Ureter (tissue), 1 donor: ENCODE results near the gene SACM1L. TPM values are rescaled to one million over a fixed set of nuclear protein-coding genes. Genes with fewer than 3 reads are reported as not detected.

Experiments used
- DNase-seq: peaks from one replicate; pipeline ENCODE4 v3.0.0-alpha.2; 2020; ENCODE audit warnings: low spot score
- total RNA-seq: library from RNA; stranded (reverse); gene quantifications from one replicate; pipeline ENCODE4 v1.2.4, GENCODE V29; 2023
- donor health status: DM: yes; HTN: yes; CAD: no.

Gene SACM1L
- total RNA-seq, 1 donor from 2014 or later, result 62.5 TPM

DNA sequence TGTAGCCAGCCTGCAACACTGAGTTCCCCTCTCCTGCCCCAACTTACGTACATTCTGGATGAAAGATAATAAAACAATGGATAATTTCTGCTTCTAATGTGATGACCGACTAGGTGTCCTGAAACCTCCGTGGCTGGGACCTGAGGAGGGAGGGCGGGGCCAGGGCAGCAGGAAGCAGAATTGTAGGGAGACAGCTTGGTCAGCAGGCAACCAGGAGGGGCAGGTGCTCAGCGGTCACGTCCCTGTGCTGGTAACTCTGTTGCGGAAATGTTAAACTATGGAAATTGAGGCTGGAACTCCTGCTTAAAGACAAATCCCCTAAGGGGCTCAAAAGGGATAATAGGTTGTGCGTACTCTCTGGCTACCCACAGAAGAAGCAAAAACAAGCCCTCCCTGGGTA, 76.8 kb downstream of the SACM1L start:
- no peak for DNase-seq

DNA sequence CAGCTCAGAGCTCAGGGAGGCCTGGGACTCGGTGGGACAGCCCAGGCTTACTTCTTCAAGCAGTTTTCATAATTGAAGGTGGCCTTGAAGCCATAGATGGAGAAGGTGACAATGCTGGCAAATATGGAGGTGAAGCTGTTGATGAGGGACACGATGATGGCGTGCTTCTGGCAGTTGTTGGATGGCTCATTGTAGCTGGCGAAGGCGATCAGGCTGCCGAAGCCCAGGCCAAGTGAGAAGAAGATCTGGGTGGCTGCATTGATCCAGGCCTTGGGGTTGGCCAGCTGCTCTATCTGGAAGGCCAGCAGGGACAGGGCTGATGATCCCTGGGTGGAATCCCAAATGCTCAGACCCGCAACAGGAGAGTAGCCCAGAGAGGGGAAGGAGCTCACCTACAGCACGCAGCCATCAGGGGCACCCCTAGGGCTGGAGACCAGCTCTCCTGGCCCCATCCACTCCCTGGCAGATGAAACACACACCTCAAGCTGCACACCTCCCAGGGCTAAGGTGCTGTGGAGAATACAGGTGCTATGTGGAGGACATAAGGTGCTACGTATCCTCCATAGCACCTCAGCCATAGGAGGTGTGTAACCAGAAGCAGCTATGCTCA, 82.1 kb downstream of the SACM1L start:
- no peak for DNase-seq

DNA sequence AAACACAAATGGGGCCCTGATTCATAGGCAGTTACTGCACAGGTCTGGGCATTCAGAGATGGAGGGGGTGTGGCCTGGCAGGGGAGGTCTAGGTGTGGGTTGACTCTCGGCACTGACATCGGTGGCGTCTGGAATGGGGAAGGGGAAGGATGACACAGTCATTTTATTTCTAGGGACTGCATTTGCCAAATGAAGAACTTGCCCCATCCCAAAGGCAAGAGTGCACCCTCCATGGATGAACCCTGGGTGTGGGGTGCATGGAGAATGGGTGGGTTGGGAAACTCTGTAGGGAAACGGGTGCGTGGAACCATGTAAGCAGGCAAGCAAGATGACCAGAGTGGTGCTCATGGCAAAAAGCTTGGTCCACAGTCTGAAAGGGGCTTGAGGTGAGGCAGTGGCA, 82.6 kb downstream of the SACM1L start:
- DNase-seq, result no peak

DNA sequence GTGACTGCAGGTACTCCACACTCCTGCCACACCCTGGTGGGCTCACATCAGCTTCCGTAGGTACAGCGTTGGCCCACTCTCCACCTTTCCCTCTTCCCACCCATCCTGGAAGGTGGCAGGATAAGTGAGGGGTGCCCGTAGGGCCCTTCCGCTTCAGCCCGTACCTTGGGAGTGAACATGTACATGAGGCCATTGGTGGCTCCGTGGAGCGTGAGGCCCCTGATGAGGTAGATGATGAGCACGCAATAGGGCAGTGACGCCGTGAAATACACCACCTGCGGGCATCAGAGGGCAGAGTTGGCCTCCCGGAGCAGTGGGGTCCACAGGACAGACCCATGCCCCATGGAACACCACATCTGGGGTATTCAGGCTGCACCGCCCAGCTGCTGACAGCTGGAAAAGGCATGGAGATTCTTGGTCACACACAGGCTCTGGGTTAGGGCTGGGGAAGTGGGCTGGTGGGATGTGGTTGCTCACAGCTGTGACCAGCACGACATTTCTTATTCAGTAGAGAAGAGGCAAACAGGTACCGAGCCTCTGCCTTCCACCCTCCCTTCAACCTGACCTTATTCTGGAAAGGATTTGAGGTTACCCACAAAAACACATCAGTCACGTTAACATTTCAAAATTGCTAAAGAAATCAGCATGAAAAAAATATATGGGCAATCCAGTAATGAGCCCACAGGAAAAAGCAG, 83.3 kb downstream of the SACM1L start:
- no peak for DNase-seq

DNA sequence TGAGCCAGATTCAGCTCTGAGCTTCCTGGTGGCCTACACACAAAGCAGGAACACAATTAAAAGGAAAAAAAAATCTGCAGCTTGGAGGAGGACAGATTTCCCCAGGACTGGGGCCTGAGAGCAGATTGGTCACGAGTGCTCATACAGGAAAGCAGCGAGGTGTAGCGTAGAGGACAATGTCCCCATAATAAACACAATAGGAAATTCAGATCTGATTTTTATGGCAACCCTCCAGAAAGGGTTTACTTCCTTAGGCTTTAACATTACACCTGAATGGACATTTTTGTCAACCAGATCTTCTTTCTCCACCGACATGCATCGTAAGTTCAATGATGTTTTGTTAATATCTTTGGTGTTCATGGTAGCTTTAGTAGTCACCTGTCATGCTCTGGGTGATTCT, 83.9 kb downstream of the SACM1L start:
- no peak for DNase-seq

DNA sequence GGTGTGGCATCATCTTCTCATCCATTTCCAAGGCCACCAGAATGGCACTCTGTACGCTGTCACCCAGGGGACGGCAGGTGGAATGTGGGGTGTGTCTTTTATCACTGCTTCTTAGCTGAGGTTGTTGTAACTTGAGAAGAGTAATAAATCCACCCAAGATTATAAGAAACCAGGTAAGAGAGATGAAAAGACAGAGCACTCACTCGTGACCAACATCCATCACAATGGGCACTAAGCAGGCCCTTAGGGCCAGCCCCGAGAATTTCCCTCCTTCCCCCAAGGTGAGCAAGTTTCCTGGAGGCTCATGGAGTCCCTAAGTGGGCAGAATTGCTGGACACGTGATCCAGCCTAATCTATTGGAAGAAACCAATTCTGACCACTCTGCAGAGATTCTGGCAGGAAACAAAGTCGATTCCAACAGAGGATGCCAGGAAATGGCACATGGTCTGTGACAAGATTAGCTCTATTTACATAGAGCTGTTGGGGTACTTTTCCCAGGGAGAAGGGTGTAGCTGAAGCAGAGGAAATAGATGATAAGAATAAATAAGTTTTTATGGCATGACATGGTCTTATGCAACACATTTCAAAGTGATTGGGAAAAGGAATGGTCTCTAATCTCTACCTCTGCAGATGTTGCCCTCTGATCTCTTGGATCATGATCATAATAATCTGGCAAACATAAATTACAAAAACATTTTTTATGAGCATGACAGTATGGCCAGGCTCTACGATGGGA, 84.7 kb downstream of the SACM1L start:
- no peak for DNase-seq

DNA sequence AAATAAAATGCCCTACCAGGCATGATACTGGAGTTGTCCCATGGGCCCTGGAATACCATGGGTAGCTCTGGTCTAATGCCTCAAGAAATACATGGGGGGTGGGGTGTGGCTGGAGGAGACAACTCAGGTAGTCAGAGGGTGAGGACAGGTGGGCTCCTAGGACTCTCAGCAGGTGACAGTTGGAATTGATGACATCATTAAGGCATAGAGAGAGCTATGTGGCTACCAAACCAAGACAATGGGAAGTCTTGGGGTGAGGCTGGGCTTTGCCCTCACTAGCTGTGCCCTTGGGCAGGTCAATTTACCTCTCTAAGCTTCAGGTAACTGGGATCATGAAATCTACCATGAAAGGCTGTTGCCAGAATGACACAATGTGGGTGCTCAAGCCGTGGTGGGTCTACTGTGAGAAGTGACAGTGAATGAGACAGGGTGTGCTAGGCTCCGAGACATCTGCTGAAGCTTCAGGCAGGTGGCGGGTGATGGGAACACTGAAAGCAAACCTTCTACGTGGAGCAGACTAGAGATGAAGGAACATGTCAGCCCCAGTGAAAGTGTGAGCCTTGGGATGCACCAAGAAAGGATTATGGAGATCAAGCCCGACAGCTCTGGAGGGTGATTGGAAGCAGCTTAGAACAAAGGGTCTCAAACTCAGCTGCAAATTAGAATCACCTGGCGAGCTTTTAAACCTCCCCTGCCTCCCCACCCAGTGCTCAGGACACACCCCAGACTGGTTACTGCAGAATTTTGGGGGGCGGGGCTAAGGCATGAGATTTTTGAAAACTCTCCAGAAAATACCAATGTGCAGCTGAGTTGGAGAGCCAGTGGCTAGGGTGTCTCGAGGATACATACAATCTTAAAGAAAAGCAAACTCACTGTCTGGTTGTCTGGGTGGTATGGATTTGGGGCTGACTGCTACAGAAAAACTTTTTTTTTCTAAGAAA, 85.7 kb downstream of the SACM1L start:
- no peak for DNase-seq

DNA sequence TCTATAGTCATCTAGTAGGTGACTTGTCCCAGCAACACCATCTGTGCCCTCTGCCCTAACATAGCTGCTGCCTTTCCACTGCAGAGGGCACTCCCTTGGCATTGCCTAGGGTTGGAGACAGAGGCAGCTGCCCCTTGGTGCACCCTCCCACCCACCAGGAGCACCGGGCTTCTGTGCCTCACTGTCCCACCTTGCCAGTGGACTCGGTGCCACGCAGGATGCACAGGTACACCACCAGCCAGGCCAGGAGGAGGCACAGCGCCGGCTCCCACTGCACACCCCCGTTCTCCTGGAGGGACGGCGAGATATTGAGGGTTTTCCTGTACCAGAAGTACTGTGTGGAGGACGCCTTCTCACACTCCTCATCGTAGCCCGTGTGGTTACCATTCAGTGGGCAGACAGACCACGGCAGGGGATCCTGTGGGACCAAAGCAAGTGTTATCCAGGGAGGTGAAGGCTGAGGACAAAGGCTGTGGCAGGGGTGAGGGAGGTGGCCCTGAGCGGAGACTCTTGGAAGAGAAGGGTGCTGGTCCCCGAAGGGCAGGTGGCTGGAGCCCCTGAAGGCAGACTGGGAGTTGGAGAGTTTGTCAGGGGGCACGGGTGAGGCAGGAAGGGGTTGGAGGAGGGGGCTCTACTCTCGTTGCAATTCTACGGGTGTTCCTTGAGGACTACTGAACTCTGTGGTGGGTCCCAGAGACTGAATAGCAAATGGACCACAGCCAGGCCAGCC, 86.5 kb downstream of the SACM1L start:
- DNase-seq, result no peak

DNA sequence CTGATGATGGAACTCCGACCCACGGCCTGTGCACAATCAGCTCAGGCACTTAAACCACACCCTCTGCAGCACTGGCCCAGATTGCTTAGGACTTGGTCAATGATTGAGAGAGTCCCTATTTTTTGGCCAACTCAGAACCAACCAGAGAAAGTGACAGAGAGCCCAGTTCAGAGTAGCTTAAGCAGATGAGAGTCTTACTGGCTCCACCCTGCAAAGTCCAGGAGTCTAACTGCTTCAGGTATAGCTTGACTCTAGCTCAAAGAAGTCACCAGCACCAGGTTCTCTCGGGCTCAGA, 87.1 kb downstream of the SACM1L start:
- DNase-seq, result no peak

DNA sequence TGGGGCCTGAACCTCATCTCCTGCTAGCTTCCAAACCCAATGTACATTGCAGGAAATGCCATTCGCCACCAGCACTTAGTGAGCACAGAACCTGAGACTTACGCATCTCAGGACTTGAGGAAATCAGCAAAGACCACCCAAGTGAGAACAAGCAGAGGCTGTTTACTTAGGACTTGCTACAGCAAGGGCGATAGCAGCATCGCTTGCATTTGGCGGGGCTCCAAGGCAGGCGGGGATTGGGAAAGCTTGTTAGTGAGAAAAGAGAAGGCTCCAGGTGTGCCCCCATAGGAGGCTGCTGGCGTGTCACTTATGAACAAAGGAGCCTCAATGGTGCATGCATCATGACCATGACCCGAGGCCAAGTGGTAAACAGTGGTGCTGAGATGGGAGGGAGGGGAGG, 87.4 kb downstream of the SACM1L start:
- DNase-seq, result no peak

DNA sequence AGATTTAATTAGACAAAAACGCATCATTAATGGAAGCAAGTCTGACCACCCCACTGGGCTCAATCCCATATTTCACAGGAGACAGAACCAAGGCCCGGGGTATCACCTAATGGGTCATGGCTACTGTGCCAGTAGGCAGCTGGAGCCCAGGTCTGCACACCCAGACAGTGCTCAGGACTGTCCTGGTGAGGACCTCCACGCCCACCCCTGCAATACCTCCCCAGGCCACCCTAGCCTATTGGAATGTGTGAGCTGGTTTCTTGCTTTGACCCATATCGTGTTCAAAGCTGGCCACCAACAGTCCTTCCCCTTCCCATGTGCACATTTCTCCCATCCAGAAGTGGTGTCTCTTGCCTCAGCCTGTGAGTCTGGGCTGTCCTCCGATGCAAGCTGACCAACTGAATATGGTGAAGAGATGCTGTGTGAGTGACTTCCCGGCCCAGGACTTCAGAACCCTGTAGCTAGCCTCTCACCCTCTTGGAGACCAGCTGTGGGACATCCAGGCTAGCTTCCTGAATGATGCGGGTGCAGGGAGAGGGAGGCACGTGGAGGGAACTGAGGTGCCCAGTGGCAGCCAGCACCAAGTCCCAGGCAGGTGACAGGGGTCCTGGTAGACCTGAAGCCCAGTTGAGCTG, 88.0 kb downstream of the SACM1L start:
- no peak for DNase-seq

DNA sequence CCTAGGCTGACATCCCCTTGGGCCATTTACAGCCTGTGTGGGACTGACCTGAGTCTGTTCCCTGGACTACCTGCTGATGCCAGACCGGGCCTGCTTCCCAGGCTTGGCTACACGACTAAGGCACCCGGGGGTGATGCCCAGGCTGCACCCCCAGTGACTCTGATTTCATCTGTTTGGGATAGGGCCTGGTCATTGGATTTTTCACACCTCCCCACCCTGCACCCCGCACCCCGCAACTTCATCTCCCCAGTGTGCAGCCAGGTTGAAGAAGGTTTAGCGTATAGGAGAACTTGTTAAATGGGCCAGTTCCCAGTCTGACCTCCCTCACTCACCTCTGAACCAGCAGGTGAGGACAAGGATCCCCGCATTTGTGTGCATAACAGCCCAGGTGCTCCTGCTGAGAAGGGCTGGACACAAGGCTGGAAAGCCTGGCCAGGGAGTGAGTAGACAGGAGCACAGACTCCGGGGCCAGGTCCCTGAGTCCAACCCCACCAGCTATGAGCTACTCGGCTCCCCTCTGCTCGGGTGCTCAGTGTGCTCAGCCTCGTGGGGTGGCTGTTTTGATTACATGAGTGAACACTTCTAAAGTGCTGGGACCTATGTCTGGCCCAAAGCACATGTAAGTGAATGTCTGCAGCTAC, 88.7 kb downstream of the SACM1L start:
- no peak for DNase-seq

DNA sequence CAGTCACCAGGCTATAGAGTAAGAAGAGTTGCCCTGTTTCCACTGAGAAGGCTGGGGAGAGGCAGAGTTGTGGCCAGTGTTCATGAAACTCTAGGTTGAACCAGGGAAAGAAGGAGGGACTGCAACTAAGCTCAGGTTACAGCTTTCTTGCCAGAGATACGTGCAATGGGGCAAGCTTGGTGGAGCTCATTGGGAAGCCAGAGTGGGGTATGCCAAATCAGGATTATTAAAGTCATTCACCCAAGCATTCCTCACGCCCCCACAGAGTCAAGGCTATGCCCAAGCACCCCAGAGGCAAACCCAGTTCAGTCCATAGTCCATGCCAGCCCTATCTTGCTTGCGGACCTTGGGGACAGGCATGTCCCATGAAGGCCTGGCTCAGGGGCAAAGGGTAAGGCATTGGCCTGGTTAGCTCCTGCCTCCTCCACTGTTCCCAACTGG, 89.6 kb downstream of the SACM1L start:
- no peak for DNase-seq

DNA sequence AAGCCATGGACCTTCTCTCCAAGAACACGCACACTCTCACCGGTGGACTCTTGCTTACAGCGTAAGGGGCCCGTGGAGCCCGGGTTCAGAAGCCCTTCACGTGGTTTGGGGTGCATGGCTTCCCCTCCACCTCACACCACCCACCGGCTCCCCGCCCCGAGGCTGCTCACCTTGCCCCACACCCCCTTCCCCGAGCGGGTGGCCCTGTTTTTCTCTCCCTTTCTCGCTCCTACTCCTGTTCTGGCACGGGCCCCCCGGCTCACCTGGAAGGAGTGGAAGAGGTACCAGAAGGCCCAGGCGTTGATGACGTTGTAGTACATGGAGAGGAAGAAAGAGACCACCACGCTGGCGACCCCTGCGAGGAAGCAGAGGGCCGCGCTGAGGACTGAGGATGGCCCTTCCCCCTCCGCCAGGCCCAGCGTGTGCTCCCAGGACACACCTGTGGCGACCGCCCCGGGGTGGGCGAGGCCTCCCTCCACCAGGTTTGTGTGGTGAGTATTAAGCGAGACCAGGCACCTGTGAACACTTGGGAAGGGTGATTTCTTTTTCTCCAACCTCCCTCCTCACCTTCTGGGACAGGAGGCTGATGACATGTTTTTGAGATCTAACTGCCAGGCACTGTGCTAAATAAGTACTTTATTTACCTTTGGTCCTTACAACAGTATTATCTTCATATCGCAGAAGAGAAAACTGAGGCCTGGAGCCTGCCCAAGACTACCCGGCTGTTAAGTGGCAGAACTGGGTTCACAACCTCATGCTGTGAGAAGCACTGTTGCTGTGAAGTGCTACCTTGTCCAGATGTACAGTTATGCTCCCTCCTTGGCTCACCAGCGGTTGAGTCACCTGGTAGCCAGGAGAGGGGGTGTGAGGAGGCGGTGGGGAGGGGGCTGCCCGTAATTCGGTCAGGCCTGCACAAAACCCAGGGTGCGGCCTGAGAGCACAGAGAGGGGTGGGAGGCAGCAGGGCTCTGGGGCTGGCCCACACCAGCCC, 90.8 kb downstream of the SACM1L start:
- no peak for DNase-seq

DNA sequence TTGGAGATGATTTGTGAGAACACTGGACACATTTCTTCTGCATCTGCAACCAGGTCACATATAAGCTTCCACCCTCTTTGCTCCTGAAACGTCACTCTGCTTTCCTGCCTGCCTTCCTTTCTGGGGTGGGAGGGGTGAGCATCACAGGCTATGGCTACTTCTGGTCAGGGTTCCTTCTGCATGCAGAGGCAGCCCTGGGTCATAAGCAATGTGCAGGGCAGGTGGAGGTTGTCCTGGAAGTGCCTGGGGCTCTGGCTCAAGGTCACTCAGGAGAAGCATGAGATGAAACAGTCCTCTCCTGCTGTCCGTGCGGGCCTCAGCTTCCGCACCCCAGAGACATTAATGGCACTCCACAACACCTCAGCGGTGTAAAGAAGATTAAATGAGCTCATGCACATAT, 92.1 kb downstream of the SACM1L start:
- no peak for DNase-seq

DNA sequence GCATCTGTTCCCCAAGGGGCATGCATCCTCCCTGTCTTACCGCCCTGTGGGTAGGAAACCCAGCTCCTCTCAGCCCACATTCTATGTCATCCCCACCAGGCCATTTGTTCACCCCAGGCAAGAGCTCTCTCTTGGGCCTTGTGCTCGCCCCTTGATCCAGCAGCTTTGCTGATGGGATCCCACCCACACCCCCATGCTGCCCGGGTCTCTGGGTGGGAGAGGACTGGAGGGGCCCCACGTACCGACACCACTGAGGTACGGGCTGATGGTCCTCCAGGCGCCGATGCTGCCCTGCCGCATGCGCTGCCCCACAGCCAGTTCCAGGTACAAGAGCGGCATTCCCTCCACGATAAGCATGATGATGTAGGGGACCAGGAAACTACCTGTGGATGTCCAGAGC, 92.6 kb downstream of the SACM1L start:
- no peak for DNase-seq

DNA sequence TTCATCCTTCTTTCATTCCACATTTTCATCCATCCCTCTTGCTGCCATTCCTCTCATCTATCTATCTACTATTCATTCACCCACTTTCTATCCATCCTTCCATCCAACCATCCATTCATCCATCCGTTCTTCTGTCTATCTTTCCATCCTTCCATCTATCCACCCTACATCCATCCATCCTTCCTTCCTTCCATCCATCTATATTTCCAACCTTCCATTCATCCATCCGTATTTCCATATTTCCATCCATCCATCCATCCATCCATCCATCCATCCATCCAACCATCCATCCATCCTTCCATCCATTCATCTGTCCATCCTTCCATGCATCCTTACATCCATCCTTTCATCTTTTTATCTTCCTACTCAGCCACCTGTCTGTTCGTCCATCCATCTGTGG, 93.2 kb downstream of the SACM1L start:
- DNase-seq, result no peak

DNA sequence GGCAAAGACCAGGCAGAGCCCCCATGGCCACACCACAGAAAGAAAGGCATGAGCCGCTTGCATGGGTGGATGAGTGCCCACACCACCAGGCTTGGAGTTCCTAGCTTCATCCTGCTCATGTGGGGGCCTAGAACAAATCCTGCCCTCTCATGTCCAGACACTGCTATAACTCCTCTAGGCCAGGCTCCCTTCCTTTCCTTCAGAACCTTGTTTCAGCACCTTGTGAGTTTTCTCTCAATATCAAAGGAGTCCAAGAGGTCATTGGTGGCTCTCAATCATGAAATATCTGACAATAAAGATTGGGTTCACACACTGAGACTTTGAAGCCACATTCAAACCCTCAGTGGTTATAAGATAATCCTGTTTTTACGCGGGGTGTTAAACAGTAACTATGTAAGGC, 94.5 kb downstream of the SACM1L start:
- no peak for DNase-seq

DNA sequence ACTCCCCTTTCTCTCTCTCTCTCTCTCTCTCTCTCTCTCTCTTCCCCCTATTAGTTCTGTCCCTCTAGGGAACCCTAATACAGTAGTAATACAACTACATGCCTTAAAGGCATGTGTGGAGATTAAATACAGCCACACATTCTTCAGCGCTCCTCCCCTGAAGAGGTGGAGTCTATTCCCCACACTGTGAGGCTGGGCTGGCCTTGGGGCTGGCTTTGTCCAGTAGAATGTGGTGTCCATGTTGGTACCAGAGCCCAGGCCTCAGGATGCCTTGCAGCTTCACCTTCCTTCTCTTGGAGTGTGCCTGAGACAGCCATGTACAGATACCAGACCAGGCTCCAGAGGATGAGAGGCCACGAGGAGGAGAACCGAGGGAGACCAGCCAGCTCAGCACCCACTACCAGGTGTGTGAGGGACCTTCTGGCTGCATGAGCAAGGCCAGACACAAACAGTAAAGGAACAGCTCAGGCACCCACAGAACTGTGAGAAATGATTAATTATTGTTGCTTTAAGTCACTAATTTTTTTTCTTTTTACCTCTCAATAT, 96.5 kb downstream of the SACM1L start:
- DNase-seq, result no peak
